Esophagus squamous epithelium (tissue), 5 donors: ENCODE results near the gene TAOK3. TPM values are rescaled to one million over a fixed set of nuclear protein-coding genes. Genes with fewer than 3 reads are reported as not detected.

Source experiments
- DNase-seq: peaks from one replicate; lab custom pipeline; 2025; lab: John Stamatoyannopoulos, UW
- H3K27ac ChIP-seq, 4 donors: fragments of 200-600 bp; sonication (generic); one replicate each; pipeline ENCODE4 v1.5.1; 2016 to 2019; ENCODE audit warnings: mild to moderate bottlenecking in 1 of 4
- H3K27me3 ChIP-seq, 4 donors: fragments of 200-600 bp; sonication (generic); 1 replicate in 3 of 4; 2 replicates in 1 of 4; pipeline versions ENCODE4 v1.5.1 to v1.6.0; 2017 to 2021; ENCODE audit warnings: antibody characterized with exemption in 1 of 4
- H3K36me3 ChIP-seq, 3 donors: fragments of 200-600 bp; sonication (generic); one replicate each; pipeline ENCODE4 v1.5.1; 2016 to 2019
- H3K4me1 ChIP-seq, 3 donors: fragments of 200-600 bp; sonication (generic); one replicate each; pipeline ENCODE4 v1.5.1; 2017 to 2019
- H3K4me3 ChIP-seq, 4 donors: fragments of 200-600 bp; sonication (generic); 1 replicate in 3 of 4; 2 replicates in 1 of 4; pipeline ENCODE4 v1.5.1; 2016 to 2019; ENCODE audit warnings: mild to moderate bottlenecking in 2 of 4, moderate library complexity in 1 of 4
- H3K9me3 ChIP-seq, 3 donors: fragments of 200-600 bp; sonication (generic); one replicate each; pipeline ENCODE4 v1.5.1; 2016 to 2019
- CTCF ChIP-seq, 6 experiments: fragments of 450-650 bp in 4 of 6; fragments of 200-600 bp in 2 of 6; sonication (generic) in 2 of 6; IDR thresholded peaks; one replicate each; pipeline ENCODE4 v1.5.1; 2016 to 2019; ENCODE audit warnings: antibody characterized with exemption in 6 of 6, mild to moderate bottlenecking in 4 of 6, moderate library complexity in 4 of 6
- POLR2A ChIP-seq, 4 donors: fragments of 450-650 bp; IDR thresholded peaks; one replicate each; pipeline ENCODE4 v1.6.1; 2017; ENCODE audit warnings: antibody characterized with exemption in 4 of 4, mild to moderate bottlenecking in 4 of 4, moderate library complexity in 3 of 4
- WGBS, 2 donors: methylation state at CpG; one replicate each; pipeline ENCODE4 v1.1.5; 2018; 5-methylcytosine and 5-hydroxymethylcytosine counted together
- intact Hi-C: fragments of 100-400 bp; cut with DNase I; formaldehyde crosslinking; loops from one replicate; pipeline ENCODE4 v1.15.0; 2022
- total RNA-seq, 4 donors: library from RNA; depleted of rRNA; stranded (reverse); fragments of >200 nt; gene quantifications; one replicate each; pipeline ENCODE4 v1.1.0, GENCODE V29; 2016
- donor health status: DM: yes; HTN: yes; CAD: no.

The TAOK3 gene
- total RNA-seq, 4 donors from 2014 or later, result 13.7 to 27.7 (median 21.1) TPM

- H3K4me1 ChIP-seq, result no peaks in the 10 kb centered on the region
- 93 to 99% methylated on average over 3 of the region's 3 CpGs for WGBS, 2 donors
- TF ChIP-seq CTCF (IDR thresholded peaks at IDR 0.05) (no peak), POLR2A (IDR thresholded peaks at IDR 0.05) (no peak)
- no peak overlapping the region for H3K4me3 ChIP-seq
- DNase-seq, result no peak
- H3K9me3 ChIP-seq, result no peaks in the 10 kb centered on the region
- no peak overlapping the region for H3K27ac ChIP-seq
- peaks cover 4 to 82% (median 7%) of the 10 kb centered on the region in 3 donors for H3K36me3 ChIP-seq
- H3K27me3 ChIP-seq, result no peaks in the 10 kb centered on the region
- intact Hi-C loops, result no loop called here
These were observed 212.2 kb downstream of the TAOK3 start for GRCh38 chr12:118160536-118160935.

GRCh38 chr12:118151755-118152154 lies 221.0 kb downstream of the TAOK3 start:
- H3K27me3 ChIP-seq, result no peaks in the 10 kb centered on the region
- TF ChIP-seq CTCF (IDR thresholded peaks at IDR 0.05), result no peak
- TF ChIP-seq POLR2A (IDR thresholded peaks at IDR 0.05), result no peak
- no peak overlapping the region for H3K27ac ChIP-seq
- H3K4me1 ChIP-seq, result no peaks in the 10 kb centered on the region
- 72 to 83% methylated on average over 5 of the region's 5 CpGs for WGBS, 2 donors
- H3K4me3 ChIP-seq, result no peak overlapping the region
- no peak for DNase-seq
- H3K9me3 ChIP-seq, result no peaks in the 10 kb centered on the region
- intact Hi-C loops, result no loop called here
- H3K36me3 ChIP-seq, result peaks cover 0 to 68% (median 6%) of the 10 kb centered on the region in 3 donors

GRCh38 chr12:118150625-118151024 lies 222.1 kb downstream of the TAOK3 start:
- Histone ChIP-seq H3K27ac (no peak overlapping the region), H3K9me3 (no peaks in the 10 kb centered on the region), H3K36me3 (peaks cover 6 to 72% (median 7%) of the 10 kb centered on the region in 3 donors), H3K4me1 (no peaks in the 10 kb centered on the region), H3K27me3 (no peaks in the 10 kb centered on the region), H3K4me3 (no peak overlapping the region)
- DNase-seq, result no peak
- 50 to 51% methylated on average over 6 to 7 of the region's 7 CpGs for WGBS, 2 donors
- intact Hi-C loops, result no loop called here
- no peak for TF ChIP-seq POLR2A (IDR thresholded peaks at IDR 0.05)
- TF ChIP-seq CTCF (IDR thresholded peaks at IDR 0.05), result no peak

GRCh38 chr12:118148287-118148686 lies 224.4 kb downstream of the TAOK3 start:
- intact Hi-C loops, result no loop called here
- DNase-seq, result no peak
- no peak overlapping the region for H3K4me3 ChIP-seq
- no peak for TF ChIP-seq POLR2A (IDR thresholded peaks at IDR 0.05)
- no peak for TF ChIP-seq CTCF (IDR thresholded peaks at IDR 0.05)
- peaks cover 0 to 6% (median 0%) of the 10 kb centered on the region in 3 donors for H3K4me1 ChIP-seq
- no peaks in the 10 kb centered on the region for H3K27me3 ChIP-seq
- WGBS, 2 donors, result 82 to 89% methylated on average over 5 of the region's 5 CpGs
- no peaks in the 10 kb centered on the region for H3K9me3 ChIP-seq
- peaks cover 12 to 94% (median 12%) of the 10 kb centered on the region in 3 donors for H3K36me3 ChIP-seq
- no peak overlapping the region for H3K27ac ChIP-seq

- Histone ChIP-seq H3K9me3 (no peaks in the 10 kb centered on the region), H3K4me3 (no peak overlapping the region), H3K27ac (no peak overlapping the region), H3K27me3 (no peaks in the 10 kb centered on the region), H3K4me1 (peaks cover 0 to 11% (median 0%) of the 10 kb centered on the region in 3 donors), H3K36me3 (peaks cover 12 to 100% (median 19%) of the 10 kb centered on the region in 3 donors)
- no peak for DNase-seq
- 86 to 88% methylated on average over 9 of the region's 9 CpGs for WGBS, 2 donors
- intact Hi-C loops, result no loop called here
- TF ChIP-seq POLR2A (IDR thresholded peaks at IDR 0.05), result no peak
- TF ChIP-seq CTCF (IDR thresholded peaks at IDR 0.05), result no peak
These were observed 226.9 kb downstream of the TAOK3 start for GRCh38 chr12:118145798-118146156.
